ENCODE data around the gene GPR62.

Gene GPR62

DNA sequence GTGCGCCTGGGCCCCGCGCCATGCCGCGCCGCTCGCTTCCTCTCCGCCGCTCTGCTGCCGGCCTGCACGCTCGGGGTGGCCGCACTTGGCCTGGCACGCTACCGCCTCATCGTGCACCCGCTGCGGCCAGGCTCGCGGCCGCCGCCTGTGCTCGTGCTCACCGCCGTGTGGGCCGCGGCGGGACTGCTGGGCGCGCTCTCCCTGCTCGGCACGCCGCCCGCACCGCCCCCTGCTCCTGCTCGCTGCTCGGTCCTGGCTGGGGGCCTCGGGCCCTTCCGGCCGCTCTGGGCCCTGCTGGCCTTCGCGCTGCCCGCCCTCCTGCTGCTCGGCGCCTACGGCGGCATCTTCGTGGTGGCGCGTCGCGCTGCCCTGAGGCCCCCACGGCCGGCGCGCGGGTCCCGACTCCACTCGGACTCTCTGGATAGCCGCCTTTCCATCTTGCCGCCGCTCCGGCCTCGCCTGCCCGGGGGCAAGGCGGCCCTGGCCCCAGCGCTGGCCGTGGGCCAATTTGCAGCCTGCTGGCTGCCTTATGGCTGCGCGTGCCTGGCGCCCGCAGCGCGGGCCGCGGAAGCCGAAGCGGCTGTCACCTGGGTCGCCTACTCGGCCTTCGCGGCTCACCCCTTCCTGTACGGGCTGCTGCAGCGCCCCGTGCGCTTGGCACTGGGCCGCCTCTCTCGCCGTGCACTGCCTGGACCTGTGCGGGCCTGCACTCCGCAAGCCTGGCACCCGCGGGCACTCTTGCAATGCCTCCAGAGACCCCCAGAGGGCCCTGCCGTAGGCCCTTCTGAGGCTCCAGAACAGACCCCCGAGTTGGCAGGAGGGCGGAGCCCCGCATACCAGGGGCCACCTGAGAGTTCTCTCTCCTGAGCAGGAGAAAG lies 951 bp downstream of the GPR62 start:
- DNase-seq: no peak

DNA sequence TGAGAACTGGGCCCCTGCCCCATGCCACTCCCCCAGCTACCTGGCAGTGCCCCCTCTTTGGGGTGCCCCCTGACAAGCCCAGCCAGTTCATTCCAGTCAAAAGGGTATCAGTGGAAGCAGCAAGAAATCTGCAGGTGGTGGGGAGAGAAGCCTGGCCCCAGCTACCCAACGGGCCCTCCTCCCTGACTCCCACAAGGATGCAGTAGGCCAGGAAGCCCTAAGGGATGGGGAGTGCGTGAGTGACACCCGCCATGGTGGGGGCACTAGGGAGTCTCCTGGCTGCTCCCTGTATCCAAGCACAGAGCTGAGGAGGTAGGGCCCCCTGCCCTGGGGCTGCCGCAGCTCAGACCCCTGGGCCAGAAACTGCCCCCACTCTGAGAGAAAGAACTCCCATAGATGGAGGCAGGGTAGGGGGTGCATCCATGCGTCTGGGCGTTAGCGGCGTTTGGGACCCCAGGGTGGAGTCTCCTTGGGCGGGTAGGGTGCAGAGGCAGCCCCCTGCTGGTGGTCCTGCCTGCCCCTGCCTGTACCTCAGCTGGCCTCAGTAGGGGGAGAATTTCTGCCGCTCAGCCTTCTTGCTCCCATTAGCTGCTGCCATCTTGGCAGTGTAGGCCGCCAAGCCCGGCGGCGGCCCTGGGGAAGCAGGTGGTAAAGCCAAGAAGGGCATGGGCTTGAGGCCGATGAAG lies 2.5 kb downstream of the GPR62 start:
- no peak for DNase-seq

DNA sequence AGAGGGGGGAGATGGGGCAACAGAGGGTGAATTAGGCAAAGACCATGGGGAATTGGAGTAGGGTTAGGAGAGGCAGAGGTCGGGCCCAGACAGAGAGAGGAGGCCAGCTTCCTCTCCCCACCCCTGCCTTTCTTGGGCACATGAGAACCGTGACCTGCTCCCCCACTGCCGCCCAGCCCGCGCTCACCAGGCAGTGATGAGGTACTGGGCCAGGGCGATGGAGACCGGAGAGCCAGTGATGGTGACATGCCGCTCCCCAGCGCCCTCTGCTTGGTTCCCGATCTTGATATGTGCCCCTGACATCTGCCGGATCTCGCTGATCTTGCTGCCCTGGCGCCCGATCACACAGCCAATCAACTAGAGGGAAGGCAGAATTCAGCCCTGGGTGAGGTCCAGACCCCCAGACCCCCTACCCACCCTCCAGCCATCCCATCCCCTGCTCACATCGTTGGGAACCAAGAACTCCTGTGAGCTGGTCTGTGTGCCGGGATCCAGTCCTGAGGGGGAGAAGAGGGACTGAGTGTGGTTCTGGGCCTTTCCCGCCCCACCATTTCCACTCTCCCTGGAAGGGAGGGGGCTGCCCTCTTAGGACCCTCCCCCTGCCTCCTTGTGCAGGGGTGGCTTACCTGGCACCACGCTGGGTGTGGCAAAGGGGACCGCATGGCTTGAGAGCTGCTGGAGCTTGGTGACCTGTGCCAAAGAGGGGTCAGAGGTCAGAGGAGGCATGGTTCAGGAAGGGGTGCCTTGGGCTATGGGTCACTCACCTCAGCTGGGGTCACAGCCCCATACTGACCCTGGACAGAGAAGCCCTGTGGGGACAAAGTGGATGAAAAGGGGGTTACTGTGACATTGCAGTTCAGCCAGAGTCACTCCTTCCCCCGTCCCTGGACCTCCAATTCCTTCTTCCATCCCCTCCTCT lies 3.7 kb downstream of the GPR62 start:
- DNase-seq: no peak

DNA sequence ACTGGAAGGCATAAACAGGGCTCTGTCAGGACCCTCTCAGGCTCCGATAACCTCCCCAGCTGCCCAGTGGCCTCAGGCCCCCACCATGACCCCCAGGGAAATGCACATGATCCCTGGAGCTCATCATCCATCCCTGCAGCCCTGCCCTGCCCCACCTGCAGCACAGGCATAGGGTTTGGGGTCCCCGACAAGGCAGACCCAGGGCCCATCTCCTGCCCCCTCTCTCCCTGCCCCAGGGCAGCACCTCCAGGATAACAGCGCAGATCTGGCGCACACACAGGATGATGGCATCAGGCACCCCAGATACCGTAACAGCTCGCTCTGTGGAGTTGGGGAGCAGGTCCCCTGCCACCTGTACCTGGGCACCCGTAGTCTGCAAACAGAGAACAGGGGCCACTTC lies 4.5 kb downstream of the GPR62 start:
- no peak for DNase-seq

DNA sequence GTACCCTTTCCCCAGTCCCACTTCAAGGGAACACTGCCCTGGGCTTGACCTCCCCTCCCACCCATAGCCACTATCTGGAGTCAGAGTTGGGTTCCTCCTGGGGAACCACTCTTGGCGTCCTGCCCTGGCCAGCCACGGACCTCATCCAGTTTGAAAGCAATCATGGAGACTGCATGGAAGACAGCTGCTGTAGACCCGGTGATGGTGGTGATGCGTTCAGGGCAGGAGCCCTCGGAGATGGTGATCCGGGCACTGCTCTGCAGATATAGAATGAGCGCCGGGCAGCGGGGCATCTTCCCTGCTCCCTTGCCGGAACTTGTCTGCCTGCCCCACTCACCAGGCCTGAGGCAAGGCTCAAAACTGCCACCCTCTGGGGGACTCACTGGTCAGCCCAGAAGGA lies 5.2 kb downstream of the GPR62 start:
- no peak for DNase-seq

DNA sequence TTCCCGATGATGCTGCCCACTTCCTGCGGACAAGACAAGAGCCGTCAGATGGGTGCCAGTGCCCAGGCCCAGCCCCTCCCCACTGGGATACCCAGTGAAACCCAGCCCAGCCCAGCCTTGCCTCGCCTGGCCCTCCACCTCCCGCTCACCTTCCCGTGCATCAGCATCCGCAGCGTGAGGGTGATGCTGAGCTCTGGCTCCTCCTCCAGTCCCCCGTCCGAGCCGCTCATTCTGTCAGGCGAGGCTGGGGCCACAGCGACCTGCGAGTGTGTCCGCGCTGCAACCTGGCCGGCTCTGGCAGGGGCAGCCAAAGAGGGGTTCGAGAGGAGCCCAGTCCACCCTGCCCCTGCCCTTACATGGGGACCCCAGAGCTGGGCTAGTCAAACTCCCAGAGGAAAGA lies 5.8 kb downstream of the GPR62 start:
- DNase-seq: no peak

DNA sequence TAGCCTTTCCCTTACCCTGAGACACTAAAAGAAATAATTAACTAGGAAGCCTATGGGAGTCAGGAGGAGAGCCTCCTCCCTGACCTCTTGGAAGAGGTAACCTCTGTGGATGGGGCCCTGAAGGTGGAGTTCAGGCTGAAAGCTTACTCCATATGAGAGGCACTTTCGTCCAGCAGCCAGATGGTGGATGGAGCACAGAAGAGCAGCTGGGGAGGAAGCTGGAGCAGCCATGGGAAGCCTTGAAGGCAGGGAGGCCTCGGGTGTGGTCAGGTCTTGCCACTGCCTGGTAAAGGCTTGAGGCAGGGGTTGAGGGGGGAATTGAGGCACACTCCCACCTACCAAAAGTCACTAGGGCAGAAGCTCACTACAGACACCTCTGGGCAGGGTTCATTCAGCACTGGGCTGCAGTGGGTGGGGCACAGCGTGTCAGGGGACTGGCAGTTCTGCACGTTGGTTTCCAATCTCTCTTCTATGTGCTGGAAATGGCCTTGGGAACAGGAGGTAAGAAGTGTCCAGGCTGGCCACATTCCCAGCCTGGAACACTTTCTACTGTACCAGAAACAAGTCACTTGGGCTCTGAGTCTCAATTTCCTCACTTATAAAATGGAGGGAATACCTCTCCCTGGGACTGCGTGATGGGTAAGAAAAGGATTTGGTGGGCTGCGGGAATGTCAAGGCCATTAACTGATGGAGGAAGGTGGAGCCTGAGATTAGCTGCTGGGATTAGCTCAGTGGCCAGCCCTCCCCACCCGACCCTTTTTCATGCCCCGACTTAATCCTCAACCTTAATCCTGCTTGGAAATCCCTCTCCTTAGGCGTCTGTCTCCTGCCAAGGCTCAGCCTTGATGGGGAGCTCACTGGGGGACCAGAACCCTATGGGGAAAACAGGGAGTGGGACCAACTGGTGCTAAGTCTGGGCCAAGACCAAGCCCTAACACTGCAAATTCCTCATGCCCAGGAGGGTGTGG lies 6.7 kb downstream of the GPR62 start:
- DNase-seq: no peak

DNA sequence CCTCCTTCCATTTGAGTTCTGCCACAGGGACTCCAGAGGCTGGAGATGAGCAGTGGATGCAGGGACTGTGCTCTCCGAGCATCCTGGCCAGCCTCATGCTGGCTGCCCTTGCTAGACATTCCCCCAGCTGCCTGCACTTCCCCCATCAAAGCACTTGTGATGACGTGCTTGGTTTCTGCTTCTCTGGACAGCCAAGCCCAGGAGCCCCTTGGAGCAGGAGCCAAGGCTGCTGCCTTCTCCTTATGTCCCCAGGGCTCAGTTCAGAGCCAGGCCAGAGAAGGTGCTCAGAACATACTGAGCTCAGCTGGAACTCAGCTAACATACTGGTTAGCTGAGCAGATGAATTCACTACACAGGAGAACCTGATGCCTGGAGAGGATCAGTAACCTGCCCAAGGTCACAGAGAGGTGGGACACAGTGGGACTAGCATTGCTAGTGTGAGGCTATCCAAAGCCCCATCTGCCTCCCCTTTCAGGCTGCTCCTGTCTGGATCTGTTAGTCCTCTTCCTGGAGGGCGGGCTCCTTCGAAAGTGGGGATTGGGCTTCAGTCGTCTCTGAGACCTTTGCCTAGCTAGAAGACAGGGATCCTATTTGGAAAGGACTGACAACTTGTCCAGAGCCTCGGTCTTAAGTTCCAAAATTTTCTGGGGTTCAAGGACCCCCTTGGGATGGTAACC lies 7.8 kb downstream of the GPR62 start:
- DNase-seq: no peak

DNA sequence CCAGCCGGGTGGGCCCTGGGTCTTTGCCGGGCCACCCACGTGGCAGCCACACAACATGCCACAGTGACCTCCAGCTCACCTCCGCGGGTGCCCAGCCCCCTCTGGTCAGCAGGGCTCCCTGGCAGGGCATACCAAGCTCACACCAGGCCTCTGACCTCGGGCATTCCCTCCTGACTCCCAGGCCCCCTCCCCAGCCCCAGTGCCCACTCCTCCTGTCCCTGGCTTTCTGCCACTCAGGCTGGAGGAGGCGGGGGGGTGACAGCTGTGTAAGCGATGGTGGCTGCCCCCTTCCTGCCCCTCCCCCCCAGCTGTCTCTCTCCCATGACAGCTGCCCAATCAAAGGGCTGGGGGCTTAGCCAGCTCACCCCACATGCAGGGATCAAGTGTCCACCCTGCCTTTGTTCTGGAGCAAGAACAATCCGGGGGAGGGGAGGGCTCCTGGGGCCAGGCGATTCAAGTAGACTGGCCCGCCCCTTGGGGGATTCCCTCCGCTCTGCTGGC lies 8.8 kb downstream of the GPR62 start:
- DNase-seq: no peak

DNA sequence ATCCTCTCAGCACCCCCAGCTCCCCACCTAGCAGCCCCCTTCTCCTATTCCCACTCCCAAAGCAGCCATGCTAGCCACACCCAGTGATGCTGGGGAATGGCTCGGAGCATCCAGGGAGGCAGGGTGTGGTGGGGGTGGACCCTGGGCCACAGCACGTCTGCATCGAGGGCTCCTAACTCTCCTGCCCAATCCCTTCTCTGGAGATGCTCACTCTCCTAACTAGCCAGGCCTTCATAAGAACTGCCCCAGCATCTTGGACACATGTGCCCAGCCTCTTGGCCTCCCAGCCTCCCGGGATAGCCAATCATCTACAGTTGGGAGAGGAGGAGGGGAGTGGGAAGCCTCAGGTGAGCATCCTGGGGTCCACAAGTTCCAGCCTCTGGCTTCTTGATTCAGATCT lies 9.3 kb downstream of the GPR62 start:
- no peak for DNase-seq

DNA sequence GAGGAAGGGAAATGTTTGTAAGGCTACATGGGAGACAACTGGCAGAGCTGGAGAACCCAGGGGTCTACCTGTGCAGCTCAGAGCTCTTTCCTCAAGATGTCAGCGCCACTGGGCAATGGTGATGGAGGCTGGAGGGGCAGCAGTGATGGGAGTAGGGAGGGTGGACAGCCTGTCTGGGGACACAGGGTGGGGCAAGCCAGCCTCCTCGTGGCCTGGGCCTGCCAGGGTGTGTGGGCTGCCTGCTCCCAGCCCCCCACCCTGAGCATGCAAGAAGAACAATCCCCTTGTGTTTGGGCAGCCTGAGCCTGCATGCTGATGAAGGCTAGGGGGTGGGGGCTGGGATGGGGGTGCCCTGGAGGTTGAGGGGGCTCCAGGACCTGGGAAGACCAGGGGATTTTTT lies 10.8 kb downstream of the GPR62 start:
- DNase-seq: no peak

DNA sequence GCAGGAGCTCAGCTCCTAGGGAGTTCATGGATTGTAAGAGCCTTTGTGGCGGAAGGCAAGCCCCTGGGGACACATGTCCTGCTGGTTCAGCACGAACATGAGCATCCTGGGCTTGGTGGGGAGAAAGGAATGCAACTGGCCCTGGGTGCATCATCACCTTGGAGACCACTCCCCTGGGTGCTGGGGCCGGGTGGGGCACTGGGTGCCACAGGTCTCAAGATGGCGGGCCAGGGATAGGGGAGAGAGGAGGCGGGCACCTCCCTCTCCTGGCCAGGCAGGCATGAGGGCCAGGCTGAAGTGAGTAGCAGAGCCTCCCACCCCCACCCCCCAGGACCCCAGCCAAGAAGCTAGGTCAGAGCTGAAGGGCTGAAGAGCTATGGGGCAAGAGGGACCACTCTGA lies 11.3 kb downstream of the GPR62 start:
- DNase-seq: no peak

DNA sequence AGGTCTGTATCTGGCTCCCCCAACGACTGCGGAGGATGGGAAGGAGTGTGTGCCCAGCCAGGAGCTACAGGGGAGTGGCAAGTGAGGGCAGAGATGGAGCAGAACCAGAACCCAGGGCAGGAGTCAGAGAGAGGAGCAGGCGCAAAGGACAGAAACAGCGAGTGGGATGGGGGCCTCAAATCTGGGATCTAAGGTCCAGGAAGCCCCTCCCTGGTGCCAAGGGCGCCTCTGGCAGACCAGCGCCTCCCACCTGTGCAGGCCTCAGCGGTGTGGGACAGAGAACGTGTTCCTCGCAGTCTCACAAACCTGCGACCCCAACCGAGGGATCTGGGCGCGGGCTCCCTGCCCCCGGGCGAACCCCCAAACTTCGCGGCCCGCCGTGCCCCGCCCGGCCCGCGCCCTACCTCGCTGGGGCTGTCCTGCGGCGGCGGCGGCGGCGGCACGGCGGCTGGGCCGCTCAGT lies 11.8 kb downstream of the GPR62 start:
- no peak for DNase-seq

DNA sequence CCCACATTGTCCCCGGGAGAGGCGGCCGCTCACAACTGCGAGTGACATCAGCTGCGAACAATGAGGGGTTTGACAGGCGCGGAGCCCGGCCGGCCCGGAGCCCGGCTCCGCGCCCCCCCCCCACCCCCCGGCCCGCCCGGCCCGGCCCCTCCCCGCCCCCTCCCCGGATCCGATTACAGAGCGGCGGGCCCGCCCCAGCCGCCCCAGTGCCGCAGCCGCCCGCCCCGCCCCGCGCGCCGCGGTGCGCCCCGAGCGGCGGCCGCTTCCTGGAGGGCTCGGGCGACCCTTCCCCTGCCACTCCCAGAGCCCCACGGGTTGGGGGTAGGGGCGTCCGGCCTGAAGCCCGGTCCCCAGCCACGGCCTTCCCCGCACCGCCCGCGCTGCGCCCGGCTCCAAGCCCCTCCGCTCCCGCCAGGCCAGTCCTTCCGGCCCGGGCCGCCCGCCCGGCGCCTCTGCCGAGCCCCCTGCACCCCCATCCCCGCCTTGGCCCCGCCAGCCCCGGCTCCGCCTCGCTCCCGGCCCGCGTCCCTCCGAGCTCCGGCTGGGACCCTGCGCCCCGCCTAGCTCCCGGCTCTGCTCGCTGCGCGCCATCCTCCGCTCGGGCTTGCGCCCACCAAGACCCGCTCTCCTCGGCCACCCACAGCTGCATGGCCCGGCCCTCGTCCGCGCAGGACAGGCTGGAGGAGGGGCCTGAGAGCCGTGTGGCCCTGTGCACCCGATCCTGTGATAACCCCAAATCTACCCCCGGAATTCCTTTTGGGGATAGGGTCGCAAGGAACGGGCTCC lies 12.4 kb downstream of the GPR62 start, which contains the start of gene PCBP4:
Gene PCBP4 (minus strand): TSS at position 71 of the 786 bp plus-strand sequence. CDS start 6,214 bp downstream, outside the sequence.
- DNase-seq: peak; percentile 30

DNA sequence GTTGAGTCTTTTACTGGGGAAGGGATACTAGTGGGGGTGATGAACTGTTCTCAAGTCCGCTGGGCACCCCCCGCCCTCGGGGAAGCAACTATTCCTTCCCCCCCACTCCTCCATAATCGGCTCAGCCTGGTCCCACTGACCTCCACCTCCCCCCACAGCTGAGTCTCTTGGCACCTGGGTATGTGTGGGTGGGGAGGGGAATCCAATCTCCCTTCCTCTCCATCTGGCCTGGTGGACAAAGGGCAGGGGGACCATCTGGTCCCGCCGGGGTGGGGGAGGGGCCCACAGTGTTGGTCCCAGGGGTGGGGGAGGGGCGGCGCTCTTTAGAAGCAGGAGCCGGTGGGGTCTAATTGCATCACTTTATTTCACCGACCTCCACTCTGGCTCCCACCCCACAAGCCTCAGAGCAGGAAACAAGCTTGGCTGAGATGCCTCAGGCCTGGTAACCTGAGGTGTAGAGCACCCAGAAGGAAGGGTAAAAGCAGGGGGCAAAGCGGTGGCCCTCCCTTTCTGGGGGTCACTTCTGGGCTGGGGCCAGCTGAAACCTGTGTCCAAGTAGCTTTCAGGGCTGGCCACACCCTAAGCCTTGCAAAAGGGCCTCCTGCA lies 13.1 kb downstream of the GPR62 start:
- no peak for DNase-seq

DNA sequence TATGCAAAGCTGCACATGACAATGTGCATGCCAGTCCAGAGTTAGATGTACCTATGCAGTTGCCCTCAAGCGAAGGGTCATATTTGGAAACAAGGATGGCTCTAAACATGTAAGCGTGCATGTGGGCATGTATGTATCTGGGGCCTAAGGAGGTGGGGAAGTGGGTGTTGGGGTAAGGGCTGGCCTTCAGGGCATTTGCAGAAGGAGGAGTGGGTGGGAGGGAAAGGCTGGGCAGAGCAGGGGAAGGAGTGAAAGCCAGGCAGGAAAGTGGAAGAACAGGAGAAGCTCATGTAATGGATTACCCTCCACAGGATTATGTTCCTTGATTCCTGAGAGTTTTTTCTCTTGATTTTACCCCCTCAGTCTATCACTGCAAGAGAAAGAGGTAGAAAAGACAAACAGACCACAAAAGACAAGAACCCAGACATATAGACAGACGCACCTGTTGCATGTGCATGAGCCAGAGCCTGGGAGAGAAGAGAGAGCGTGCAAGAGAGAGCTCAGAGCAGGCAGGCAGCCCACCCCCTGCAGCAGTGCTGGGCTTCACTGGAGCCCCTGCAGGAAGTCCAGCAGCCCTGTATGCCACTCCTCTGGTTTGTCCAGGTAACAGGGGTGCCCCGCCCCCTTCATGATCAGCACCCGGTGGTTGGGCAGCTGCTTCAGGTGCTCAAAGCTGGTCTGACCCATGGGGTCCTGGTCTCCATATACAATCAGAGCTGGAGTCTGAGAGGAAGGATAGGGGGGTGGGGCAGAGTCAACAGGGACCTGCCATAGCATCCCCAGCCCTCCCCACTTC lies 13.9 kb downstream of the GPR62 start:
- no peak for DNase-seq

DNA sequence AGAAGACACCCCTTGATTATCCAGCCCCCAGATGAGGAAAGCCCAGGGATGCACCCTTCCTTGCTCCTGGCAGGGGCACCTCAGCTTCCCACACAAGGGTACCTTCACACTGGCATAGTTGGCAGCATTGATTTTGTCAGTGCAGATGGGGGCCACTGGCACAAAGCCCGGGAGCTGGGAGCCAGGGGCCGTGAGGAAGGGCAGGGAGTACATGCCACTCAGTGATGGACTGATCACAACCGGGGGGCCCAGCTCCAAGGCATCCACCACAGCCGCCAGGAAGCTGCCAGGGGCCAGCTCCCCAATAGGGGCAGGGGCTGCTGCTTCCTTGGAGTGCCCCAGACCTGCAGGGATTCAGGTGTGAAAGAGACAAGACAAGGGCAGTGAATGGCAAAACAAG lies 14.7 kb downstream of the GPR62 start:
- DNase-seq: no peak

DNA sequence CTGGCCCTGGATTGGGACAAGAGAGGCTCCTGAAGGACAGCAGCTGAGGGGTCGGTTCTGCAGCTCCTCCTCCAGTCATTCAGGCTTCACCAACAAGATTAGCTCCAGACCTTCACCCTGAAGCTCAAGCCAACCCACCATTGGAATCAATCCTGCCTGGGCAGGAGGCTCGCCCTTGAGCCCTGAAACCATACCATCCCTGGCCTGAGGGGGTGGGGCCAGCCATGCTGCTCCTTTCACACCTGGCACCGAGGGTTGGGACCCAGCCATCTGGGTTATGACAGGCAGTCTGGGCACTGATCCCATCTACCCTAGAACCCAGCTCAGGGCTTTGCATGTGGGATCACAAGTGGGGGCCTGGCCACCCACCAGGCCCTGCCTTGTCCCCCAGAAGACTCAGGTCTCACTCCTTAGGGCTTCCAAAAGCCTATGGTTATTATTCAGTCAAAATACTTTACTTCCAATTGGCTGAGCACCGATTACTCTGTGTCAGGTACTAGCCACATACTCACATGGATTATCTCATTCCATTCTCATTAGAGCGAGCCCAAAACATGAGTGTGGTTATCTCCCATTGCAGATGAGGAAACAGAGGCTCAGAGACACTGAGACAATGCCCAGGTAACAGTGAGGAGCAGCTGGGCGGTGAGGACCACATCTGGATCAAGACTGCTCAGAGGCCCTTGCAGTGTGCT lies 15.6 kb downstream of the GPR62 start:
- DNase-seq: no peak
